Renal cortical epithelial cell (primary cell): ENCODE data around the gene ZFPM1. TPM values are rescaled to one million over a fixed set of nuclear protein-coding genes. Genes with fewer than 3 reads are reported as not detected.
"Not testable (repeated sequence)": the region's sequence is repeated elsewhere in the genome, so short reads cannot be mapped to it uniquely, and the experiment has no call there.

Experiments used
- DNase-seq: peaks from one replicate; pipeline ENCODE4 v3.0.0-alpha.2; 2011; ENCODE audit warnings: low read depth
- total RNA-seq: library from RNA; depleted of rRNA; stranded (reverse); fragments of >200 nt; gene quantifications from 2 replicates; pipeline ENCODE4 v1.2.3, GENCODE V29; 2014

The ZFPM1 gene
- total RNA-seq, 1 donor from 2014 or later, result 2.8 TPM

GRCh38 chr16:88511906-88512305, 58.8 kb downstream of the ZFPM1 start:
- DNase-seq, result no peak

GRCh38 chr16:88512728-88513696, 59.9 kb downstream of the ZFPM1 start:
- no peak for DNase-seq

GRCh38 chr16:88514070-88514469, 61.0 kb downstream of the ZFPM1 start:
- no peak for DNase-seq

DNA sequence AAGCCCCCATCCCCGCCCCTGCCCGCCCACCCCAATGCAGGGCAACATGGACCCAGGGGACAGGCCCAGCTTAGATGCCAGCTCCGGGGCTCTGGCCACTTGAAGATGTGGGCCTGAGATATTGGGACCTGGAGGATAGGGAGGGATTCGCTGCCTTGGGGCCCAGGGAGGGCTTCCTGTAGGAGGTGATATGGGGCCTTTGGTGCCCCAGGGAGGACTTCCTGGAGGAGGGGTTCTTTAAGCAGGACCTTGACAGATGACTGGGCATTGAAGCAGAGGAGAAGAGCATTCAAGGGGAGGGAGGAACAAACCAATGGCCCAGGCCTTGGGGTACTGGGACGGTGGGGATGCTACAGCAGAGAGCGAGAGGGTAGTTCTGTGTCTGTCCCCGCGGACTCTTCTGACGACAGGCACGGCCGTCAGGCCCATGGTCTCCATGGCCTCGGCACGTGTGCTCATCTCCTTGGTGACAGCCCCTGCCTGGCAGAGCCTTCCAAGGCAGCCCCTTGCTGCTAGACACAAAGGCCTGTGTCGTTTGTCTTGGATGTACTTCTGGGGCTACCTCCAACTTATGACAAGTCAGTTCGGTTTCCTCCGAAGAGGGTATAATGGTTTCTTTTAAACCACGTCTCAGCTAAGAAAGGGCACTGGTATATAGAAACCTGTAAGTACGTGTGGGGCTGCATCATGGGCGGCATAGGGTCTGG, 61.6 kb downstream of the ZFPM1 start:
- no peak for DNase-seq

GRCh38 chr16:88515371-88515770, 62.3 kb downstream of the ZFPM1 start:
- DNase-seq, result no peak

- DNase-seq, result no peak
Measured at GRCh38 chr16:88515925-88516594, 63.0 kb downstream of the ZFPM1 start.

GRCh38 chr16:88516601-88517061, 63.6 kb downstream of the ZFPM1 start:
- DNase-seq, result no peak

DNA sequence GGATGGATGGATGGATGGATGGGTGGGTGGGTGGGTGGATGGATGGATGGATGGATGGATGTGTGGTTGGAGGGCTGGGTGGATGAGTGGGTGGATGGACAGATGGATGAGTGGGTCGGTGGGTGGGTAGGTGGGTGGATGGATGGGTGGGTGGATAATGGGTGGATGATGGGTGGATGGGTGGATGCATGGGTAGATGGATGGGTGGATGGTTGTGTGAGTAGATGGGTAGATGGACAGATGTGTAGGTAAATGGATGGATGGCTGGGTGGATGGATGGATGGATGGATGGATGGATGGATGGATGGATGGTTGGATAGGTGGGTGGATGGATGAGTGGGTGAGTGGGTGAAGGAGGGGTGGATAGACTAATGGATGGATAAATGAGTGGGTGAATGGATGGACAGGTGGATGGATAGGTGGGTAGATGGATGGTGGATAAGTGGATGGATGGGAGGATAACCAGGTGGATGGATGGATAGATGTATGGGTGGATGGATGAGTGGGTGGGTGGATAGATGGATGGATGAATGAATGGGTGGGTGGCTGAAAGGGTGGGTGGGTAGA, 64.2 kb downstream of the ZFPM1 start:
- DNase-seq, result not testable (repeated sequence)

GRCh38 chr16:88518411-88519111, 65.5 kb downstream of the ZFPM1 start:
- not testable (repeated sequence) for DNase-seq

DNA sequence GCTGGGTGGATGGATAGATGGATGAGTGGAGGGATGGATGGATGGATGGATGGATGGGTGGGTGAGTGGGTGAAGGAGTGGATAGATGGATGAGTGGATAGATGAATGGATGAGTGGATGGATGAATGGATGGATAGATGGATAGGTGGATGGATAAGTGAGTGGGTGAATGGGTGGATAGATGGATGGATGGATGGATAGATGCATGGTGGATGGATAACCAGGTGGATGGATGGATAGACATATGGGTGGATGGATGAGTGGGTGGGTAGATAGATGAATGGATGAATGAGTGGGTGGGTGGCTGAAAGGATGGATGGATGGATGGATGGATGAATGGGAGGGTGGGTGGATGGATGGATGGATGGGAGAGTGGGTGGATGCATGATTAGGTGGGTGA, 66.2 kb downstream of the ZFPM1 start:
- DNase-seq, result no peak

- no peak for DNase-seq
Measured at GRCh38 chr16:88519938-88520653, 67.0 kb downstream of the ZFPM1 start.

GRCh38 chr16:88521674-88522073, 68.6 kb downstream of the ZFPM1 start:
- no peak for DNase-seq

- no peak for DNase-seq
Measured at GRCh38 chr16:88522276-88522949, 69.3 kb downstream of the ZFPM1 start.

- DNase-seq, result no peak
Measured at GRCh38 chr16:88523309-88524161, 70.5 kb downstream of the ZFPM1 start.

- DNase-seq, result no peak
Measured at GRCh38 chr16:88524274-88524972, 71.3 kb downstream of the ZFPM1 start.

DNA sequence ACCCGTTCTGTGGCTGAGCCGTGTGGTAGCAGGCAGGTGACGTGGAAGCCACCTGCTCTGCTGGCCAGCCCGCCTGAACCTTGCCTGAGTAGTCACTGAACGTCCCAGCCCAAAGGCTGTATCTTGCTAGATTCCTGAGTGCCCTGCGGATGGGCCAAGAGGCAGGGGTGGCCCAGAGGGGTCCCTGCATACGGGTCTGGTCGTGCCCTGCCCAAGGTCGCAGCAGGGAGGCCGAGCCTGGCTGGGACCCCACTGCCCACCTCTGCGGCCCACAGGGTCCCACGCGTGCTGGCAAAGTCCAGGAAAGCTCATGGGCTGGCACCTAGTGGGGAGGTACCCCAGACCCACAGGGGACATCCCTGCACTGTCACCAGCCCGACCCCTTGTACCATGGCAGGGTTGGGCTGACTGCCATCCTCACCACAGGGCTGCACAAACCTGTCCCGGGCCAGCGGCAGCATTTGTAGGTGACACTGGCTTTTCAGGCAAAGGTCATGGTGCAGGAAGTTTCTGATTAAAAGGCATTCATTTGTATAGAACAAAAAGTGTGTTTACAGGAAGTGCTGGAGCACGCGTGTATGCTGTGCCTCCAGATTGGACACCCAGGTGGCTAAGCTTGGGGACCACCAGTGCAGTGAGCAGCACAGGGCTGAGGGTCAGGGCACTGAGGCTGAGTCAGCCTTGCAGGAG, 72.0 kb downstream of the ZFPM1 start:
- no peak for DNase-seq

- DNase-seq, result no peak
Measured at GRCh38 chr16:88525663-88525990, 72.5 kb downstream of the ZFPM1 start.
